Lower lobe of right lung (tissue), 2 donors: Measurements from ENCODE around the gene LRP8. TPM values are rescaled to one million over a fixed set of nuclear protein-coding genes. Genes with fewer than 3 reads are reported as not detected.
A peak's percentile ranks its signal among the peaks of the same experiment; 100 is the strongest.

Source experiments
- ATAC-seq, 2 donors: fragments of 200-7000 bp; cut with Tn5 transposase; one replicate each; pipeline ENCODE4 v1.9.1; 2020 to 2022; ENCODE audit warnings: mild to moderate bottlenecking in 2 of 2, moderate library complexity in 2 of 2
- DNase-seq: peaks from one replicate; pipeline ENCODE4 v3.0.0-alpha.2; 2020
- H3K27ac ChIP-seq: fragments of 200-600 bp; one replicate; pipeline ENCODE4 v1.8.0; 2022
- H3K27me3 ChIP-seq: fragments of 200-600 bp; one replicate; pipeline ENCODE4 v1.8.0; 2022; ENCODE audit warnings: low read depth
- H3K36me3 ChIP-seq: fragments of 200-600 bp; one replicate; pipeline ENCODE4 v1.8.0; 2022; ENCODE audit warnings: mild to moderate bottlenecking
- H3K4me1 ChIP-seq: fragments of 200-600 bp; one replicate; pipeline ENCODE4 v1.8.0; 2022
- H3K4me3 ChIP-seq: fragments of 200-600 bp; one replicate; pipeline ENCODE4 v1.8.0; 2022; ENCODE audit warnings: mild to moderate bottlenecking
- H3K9me3 ChIP-seq: fragments of 200-600 bp; one replicate; pipeline ENCODE4 v1.8.0; 2022
- intact Hi-C: fragments of 100-400 bp; cut with DNase I; formaldehyde crosslinking; loops from one replicate; pipeline ENCODE4 v1.11.0; 2022
- total RNA-seq: library from RNA; stranded (reverse); fragmentation: NEBNext Ultra II Directional; extraction: Animal tissue kit (Norgen Biotek cat#: 25700); gene quantifications from one replicate; pipeline ENCODE4 v1.2.1, GENCODE V29; 2021
- TF ChIP-seq, protein P1 (sequence below): fragments of 200-600 bp; IDR thresholded peaks from one replicate; pipeline ENCODE4 v1.8.0; 2022; ENCODE audit warnings: antibody characterized with exemption, mild to moderate bottlenecking
- donor health status: DM: no; HTN: yes; CAD: no; lungs with severe emphysema.

The LRP8 gene
- total RNA-seq, 1 donor from 2014 or later: 9.2 TPM

DNA sequence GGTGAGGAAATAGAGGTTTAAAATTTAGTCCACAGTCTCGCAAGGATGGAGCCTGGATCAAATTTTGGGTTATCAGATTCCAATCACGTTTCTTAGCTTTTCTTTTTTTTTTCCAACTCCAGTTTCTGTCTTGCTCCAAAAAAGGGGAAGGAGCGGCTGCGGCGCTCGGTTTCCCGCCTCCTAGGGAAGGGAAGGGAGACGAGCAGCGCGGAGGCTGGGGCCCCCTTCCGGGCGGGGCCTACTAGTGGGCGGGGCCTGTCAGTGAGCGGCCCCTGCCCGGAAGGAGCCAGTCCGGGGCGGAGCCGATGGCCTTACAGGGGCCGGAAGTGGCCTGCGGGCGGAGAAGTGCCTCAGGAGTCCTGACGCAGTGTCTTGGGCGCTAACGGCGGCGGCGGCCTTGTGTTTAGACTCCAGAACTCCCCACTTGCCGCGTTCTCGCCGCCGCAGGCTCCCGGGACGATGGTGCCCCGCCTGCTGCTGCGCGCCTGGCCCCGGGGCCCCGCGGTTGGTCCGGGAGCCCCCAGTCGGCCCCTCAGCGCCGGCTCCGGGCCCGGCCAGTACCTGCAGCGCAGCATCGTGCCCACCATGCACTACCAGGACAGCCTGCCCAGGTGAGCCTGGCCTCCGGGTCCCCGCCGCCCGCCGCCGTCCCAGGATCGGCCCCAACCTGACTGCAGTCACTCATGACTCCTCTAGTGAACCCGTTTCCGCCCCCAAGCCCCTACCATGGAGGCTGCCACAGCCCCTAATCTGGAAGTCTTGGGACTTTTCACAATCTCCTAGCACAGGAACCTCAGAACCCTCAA, 131.2 kb downstream of the LRP8 start, which contains the start of gene CPT2:
Gene CPT2, plus strand, starts transcription at position 340 of the 806 bp plus-strand sequence. Its CDS starts 120 bp downstream, at position 460.
- H3K27ac ChIP-seq: peak within 1 kb of the TSS; percentile 100
- DNase-seq (peak; percentile 98), ATAC-seq (peak; percentile 99 to 100)
- intact Hi-C loops: no loop called here
- H3K4me3 ChIP-seq: peak within 1 kb of the TSS; percentile 93
- H3K9me3 ChIP-seq: no peaks in the 10 kb centered on the region
- H3K27me3 ChIP-seq: no peaks in the 10 kb centered on the region
- peaks cover 34% of the 10 kb centered on the region for H3K4me1 ChIP-seq
- TF ChIP-seq, protein P1, sequence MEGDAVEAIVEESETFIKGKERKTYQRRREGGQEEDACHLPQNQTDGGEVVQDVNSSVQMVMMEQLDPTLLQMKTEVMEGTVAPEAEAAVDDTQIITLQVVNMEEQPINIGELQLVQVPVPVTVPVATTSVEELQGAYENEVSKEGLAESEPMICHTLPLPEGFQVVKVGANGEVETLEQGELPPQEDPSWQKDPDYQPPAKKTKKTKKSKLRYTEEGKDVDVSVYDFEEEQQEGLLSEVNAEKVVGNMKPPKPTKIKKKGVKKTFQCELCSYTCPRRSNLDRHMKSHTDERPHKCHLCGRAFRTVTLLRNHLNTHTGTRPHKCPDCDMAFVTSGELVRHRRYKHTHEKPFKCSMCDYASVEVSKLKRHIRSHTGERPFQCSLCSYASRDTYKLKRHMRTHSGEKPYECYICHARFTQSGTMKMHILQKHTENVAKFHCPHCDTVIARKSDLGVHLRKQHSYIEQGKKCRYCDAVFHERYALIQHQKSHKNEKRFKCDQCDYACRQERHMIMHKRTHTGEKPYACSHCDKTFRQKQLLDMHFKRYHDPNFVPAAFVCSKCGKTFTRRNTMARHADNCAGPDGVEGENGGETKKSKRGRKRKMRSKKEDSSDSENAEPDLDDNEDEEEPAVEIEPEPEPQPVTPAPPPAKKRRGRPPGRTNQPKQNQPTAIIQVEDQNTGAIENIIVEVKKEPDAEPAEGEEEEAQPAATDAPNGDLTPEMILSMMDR: peak; percentile 32
- H3K36me3 ChIP-seq: peaks cover 12% of the 10 kb centered on the region

DNA sequence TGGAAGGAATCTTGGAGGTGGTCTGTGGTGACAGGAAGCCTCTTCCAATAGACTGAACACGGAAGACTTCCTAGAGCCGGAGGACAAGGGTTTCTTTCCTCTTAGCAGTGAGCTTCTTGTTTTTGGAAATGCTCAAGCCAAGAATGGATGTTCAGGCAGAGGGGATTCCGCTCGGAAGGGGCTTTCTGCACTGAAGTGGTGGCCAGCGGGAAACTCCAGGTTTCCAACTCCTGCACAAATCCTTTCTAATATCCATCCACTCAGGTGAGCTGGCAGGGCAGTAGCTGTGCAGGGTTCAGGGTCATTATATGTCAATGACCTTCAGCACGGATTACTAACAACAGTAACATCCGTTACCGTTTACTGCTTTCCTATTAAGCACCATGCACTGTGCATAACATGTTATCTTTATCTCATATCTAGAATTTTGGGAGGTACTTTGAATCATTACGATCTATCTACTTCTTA, 131.8 kb downstream of the LRP8 start:
- Histone ChIP-seq H3K36me3 (peaks cover 6% of the 10 kb centered on the region), H3K4me1 (peaks cover 34% of the 10 kb centered on the region), H3K4me3 (peak overlapping the region; percentile 93), H3K27ac (peak overlapping the region; percentile 100), H3K9me3 (no peaks in the 10 kb centered on the region), H3K27me3 (no peaks in the 10 kb centered on the region)
- intact Hi-C loops: no loop called here
- ATAC-seq: peak; percentile 18 to 27
- DNase-seq: no peak
- TF ChIP-seq, protein P1: no peak

DNA sequence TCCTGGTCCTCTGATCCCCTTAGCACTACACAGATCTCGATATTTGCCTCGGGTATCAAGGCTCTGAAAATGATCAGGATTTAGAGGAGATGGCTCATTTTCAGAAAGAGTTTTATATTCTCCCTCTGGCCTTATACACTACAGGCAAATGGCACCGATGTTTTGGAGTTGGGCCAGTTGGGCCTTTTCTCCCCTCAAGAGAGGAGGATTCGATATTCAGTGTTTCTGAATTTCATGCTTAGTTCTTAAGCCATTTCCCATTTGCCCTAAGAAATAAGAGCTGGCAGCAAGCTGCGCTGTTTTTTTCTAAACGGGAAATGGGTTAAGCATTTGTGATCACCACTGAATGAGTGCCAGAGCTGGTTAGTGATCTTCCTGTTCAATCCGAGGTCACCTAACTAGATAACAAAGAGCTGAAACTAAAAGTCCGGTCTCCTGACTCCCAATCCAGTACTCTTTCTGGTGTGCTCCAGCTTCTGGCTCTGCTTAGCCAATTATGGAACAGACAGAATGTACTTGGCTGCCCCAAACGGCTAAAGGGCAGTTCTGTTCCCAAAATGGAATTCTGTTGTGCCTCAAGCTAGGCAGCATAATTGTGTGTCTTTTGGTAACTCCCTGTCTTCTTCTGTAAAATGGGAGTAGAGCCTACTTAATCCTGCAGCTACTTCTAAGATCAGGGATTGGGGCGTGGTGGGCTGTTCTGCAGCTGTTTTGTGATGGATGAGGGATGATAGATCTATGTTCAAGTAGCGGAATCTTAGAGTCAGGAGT, 132.4 kb downstream of the LRP8 start:
- DNase-seq (no peak), ATAC-seq (no peak)
- Histone ChIP-seq H3K9me3 (no peaks in the 10 kb centered on the region), H3K27ac (peak overlapping the region; percentile 100), H3K4me3 (peak overlapping the region; percentile 93), H3K4me1 (peaks cover 34% of the 10 kb centered on the region), H3K27me3 (no peaks in the 10 kb centered on the region), H3K36me3 (no peaks in the 10 kb centered on the region)
- TF ChIP-seq, protein P1: no peak
- intact Hi-C loops: no loop called here

Other genes with a start within 250 kb of the LRP8 start
- gene SLC1A7, start 185.4 kb downstream of the LRP8 start, total RNA-seq: 0.68 TPM
- gene CPT2, start 131.2 kb downstream of the LRP8 start, total RNA-seq: 26.3 TPM
- gene CZIB, start 107.4 kb downstream of the LRP8 start, total RNA-seq: 60.2 TPM
- gene MAGOH, start 89.6 kb downstream of the LRP8 start, total RNA-seq: 34.4 TPM
- not detected for gene DMRTB1, start 131.3 kb upstream of the LRP8 start, total RNA-seq